Hematopoietic multipotent progenitor cell treated with erythropoietin and hydrocortisone succinate and interleukin-3 and kit ligand, for 4 days (in vitro differentiated cells): ENCODE data around the gene PDGFA.
A peak's percentile ranks its signal among the peaks of the same experiment; 100 is the strongest.

Source experiments
- DNase-seq: peaks from one replicate; pipeline ENCODE4 v3.0.0-alpha.2; 2015

PDGFA gene

DNA sequence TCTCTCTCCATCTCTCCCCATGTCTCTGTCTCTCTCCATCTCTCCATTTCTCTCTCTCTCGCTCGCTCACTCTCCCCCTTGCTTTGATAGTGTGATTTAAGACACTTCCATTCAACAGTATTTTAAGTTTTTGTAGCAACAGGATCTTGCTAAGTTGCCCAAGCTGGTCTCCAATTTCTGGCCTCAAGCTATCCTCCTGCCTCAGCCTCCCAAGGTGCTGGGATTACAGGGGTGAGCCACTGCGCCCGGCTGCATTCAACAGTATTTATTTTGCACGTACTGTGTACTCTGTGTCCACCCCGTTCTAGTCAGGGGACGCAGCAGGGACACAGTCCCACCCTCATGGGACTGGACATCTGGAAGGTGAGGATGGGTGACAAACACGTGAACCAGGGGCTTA, 14.4 kb upstream of the PDGFA start:
- DNase-seq, result no peak

GRCh38 chr7:533266-533665, 13.6 kb upstream of the PDGFA start:
- DNase-seq, result no peak

GRCh38 chr7:532379-533143, 12.9 kb upstream of the PDGFA start:
- no peak for DNase-seq

DNA sequence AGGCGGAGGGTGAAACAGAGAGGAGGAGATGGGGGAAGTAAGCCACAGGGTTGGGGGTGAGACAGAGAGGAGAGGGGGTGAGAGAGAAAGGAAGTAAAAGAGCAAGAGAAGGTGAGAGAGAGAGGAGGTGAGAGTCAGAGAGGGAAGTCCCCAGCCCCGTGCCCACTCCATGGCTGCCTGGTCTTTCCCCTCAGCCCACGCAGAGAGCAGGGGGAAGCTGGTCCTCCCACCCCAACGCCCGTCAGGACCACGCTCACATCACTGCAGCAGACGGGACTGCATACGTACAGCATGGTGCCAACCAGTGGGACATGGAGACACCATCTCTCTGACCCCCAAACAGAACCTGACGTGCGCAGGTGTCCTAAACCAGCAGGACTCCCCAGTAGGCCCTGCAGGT, 12.1 kb upstream of the PDGFA start:
- no peak for DNase-seq

DNA sequence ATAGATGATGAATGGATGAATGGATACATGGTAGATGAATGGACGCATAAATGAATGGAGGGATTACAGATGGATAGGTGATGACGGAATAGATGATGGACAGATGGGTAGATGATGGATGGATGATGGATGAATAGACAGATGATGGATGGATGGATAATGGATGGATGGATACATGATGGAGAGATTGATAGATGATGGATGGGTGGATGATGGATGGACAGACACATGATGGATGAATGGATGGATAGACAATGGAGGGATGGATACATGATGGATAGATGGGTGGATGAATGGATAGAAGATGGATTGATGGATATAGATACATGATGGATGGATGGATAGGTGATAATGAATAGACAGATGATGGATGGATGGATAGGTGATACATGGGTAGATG, 8.8 kb upstream of the PDGFA start:
- DNase-seq, result no peak

GRCh38 chr7:527723-528122, 8.1 kb upstream of the PDGFA start:
- DNase-seq, result no peak

DNA sequence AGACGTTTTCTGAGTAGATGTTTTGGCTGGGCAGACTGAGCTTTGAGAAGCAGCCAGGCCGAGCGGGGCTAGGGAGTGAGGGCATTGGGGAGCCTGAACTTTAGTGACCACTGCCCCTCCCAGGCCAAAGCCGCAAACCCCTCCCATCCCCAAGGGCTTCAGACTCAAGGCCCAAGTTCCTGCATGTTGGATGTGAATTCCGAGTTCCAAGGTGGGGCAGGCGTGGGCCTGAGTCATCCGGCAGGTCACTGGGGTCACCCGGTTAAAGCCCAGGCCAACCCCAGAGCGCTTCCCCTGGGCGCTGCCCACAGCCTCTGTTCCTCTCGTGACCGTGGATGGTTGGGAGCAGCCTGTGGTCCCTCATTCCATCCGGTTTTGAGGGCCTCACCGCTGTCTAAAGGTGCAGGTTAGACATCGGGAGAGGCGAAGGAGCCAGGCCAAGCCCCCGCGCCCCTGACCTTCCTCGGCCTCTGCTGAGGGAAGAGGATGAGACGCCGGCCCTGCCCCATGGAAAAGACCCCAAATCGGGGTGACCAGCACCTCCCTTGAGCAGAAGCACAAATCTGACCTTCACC, 6.9 kb upstream of the PDGFA start:
- no peak for DNase-seq

DNA sequence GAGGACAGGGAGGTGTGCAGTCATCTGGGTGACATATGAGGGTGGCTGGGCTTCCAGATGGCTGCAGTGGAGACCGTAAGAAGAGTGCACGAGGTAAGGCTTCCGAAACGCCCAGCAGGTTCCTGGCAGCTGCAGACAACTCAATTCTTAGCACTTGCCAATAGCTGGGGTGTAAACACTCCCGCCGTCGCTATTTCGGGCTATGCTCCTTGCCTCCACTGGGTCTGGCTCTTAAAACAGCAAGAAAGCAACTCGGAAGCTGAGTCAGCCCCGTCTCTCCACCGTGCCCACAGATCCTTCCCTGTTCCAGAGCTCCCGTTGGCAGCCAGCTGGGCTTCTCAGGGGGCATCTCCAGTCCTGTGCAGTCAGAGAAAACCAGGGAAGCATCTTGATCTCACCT, 6.1 kb upstream of the PDGFA start:
- DNase-seq, result no peak

DNA sequence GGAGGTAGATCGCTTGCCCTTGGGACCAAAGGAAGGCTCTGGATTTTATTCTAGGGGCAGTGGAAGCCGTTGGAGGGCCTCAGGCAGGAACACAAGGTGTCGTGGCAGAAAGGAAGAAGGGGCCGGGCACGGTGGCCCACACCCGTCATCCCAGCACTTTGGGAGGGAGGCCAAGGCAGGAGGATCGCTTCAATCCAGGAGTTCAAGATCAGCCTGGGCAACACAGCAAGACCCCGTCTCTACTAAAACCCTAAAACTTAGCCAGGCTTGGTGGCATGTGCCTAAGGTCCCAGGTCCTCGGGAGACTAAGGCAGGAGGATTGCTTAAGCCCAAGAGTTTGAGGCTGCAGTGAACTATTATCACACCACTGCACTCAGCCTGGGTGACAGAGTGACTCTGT, 5.2 kb upstream of the PDGFA start:
- no peak for DNase-seq

DNA sequence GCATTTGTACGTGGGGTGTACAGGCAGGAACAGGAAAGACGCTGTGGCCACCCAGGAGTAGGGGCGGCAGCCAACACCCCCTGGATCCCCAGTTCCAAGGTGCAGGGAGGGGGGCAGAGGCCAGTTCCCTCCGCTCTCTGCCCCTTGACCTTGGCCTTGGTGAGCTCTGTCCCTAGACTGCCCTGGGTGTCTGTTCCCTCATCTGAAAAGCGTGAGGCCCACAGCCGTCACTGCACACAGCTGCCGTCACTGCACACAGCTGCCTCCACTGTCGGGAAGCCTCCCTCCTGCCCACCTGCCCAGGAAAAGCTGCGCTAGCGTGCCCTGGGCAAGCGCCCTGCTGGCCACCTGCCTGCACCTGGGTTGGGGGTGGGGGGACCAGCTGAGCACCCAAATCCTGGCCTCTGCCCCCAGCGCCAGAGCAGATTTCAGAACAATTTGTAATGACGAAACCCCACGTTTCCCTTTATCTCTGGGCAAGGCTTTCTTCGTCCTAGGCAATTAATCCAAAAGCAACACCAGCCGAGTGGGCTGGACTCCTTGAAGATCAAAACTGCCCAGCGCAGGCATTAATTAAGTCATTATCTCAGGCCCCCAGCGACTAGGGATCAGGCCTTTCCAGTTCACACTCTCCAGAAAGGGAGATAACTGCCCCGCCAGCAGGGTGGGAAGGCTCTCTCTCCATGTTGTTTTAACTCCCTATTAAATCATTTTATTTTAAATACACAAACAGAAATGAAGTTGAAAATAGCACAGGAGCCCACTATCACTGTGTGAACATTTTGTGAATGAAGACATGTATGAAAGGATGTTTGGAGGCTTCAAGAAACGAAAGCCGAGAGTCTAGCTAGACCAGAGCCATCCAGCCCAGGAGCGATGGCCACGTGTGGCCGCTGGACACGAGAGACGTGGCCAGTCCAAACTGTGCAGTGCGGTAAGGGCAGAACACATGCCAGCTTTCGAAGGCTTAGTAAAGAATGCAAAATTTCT, 4.0 kb upstream of the PDGFA start:
- DNase-seq, result peak; percentile 46

GRCh38 chr7:522951-523314, 3.3 kb upstream of the PDGFA start:
- DNase-seq, result no peak

DNA sequence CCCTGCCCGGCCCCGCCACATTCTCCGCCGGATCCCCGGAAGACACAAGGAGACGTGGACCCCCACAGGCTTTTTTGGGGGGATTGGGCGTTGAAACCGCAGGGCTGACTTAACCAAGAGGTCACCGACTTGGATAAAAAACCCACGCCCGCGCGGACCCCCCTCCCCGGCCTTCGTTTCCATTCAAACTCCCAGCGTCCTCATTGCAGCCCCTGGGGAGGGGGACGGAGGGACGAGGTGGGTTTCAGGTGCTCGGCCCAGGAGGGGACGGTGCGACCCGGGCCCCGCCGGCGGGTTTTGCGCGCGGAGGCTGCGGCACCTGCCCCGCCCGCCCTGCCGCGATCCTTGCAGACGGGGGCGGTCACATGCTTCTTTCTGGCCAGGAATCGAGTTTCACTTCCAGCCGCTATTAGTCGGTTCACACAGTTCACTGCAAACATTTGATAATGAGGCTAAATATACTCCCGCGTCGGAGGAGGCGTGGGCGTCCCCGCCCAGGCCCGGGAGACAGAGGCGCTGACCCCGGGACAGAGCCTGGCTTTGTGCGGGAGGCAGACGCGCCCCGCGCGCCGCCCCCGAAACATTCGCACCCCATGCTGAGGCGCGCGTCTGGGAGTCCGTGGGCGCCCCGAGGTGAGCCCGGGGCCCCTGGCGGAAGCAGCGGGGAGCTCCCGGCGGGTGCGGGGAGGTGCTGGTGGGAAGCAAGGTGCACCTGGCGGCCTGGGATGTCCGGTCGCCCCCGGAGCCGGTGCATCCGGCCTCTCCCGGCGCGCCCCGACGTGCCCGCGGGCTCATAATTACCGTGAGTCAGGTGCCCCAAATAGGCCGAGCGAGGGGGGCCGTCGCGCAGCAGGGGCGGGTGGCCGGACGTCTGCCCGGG, 2.7 kb upstream of the PDGFA start:
- DNase-seq, result peak; percentile 72

DNA sequence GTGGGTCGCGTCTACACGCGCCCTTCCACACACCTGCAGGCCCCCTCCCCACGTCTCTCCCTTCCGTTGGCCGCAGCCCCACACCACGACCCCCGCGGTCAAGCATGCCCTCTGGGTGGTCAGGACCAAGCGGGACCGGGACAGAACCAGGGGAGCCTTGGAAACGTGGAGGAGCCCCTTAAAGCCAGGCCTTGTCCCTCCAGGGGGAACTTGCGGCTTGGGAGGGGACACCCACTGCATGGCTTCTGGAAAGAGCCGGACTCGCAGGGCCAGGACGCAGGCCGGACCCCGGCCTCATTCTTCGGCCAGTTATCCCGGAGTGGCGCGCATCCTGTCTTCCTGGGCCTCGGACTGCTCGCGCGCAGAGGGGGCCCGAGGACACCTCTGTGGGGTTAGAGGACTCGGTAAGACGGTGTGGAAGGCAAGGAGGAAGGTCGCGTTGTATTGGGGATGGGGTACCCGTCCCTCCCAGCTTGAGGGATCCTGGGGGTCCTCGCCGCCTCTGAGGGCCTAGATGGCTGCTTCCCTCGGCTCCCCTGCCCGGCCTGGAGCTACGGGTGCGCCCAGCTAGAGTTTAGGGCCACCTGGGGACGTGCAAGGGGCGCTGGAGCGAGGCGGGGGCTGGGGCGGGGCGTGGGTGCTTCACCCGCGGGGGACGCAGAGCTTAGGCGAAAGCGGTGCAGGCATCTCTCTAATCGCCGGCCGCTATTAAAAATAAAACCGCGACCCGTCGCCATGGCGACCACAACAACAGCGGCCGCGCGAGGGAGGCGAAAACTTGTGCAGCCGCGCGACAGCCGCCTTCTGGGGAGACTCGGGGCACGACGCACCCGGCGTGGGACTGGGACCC, 1.8 kb upstream of the PDGFA start:
- peak; percentile 76 for DNase-seq

DNA sequence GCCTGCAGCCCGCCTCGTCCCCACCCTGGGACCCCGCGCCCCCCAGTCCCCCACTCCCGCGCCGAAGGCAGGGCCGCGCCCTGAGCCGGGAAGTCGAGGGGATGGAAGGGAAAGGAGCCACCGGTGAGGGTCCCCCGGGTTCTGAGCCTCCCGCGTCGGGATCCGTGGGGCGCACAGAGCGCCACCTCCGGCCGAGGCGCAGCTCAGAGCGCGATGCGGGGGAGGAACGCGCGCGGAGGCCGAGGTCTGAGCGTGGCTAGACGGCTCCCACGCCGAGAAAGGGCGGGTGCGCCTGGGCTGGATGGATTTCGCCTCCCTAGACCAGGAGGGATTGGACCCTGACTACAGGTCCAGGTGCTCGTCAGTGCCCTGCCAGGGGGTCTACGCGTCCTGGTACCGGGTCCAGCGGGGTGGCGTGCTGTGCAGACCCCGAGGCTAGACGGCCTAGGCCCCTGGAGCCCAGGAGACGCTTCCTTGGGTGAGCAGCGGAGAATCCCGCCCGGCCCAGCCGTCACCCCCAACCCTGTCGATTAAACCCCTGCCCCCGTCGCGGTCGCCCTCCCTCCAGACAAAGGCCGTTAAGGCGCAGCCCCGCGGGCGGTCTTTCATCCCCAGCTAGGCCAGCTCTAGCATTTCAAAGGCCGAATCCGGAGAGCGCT, 986 bp upstream of the PDGFA start:
- no peak for DNase-seq

GRCh38 chr7:518630-519483, 789 bp downstream of the PDGFA start:
- peak; percentile 56 for DNase-seq

GRCh38 chr7:517774-518629, 1.6 kb downstream of the PDGFA start:
- peak; percentile 32 for DNase-seq

DNA sequence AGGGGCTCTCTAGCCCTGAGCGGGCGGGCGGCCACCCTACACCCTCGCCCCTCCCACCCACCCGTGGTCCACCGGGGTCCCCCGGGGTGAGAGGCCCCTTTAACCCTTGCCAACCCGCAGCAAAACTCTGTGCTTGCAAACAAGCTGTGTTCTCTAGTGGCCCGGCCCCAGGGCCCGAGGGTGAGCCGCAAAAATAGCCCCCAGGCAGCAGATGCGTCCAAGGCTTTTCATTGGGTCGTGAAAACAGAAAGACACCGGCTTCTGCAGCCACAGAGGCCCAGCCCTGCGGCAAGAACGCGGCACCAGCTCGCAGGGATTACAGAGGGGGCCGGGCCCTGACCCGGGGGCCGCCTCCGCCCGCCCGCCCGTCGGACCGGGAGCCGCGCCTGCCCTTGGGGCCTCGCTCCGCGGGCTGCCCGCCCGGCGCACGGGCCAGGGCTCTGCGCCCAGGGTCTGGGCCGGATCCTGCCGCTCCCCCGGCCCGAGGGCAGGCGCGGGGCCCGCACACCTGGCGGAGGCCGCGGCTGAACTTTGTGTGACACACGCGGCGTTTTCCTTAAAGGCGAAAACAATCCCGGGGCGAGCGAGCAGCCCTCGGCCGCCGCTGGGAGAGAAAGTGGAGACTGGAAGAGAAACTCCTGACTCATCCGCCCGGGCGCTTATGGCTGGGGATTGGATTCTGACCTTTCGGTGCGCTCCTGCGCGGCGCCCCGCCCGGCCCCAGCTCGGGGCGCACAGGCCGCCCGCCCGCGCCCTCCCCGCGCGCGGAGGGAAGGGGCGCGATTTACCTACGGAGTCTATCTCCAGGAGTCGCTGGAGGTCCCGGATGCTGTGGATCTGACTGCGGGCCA, 2.8 kb downstream of the PDGFA start:
- no peak for DNase-seq

DNA sequence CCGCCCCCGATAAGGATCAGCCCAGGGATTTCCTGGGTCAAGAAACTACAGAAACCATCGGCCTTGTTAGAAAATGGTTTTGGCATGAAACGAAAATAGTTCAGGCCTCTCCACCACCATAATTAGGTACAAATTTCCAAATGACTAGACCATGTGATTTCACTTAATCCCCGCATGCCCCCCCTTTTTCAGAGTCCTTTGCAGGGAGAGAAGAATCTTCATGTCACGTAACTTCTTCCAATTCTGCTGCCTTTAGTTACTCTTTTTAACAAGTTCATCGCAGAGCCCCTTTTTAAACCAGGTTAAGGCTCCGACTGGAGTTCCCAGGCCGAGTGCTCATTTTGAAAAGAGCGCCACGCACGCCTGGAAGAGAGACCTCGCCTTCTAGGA, 3.4 kb downstream of the PDGFA start:
- DNase-seq, result peak; percentile 19
